ENCODE results near the gene RICTOR. TPM values are rescaled to one million over a fixed set of nuclear protein-coding genes. Genes with fewer than 3 reads are reported as not detected.
"Not testable (repeated sequence)": the region's sequence is repeated elsewhere in the genome, so short reads cannot be mapped to it uniquely, and the experiment has no call there.

The RICTOR gene
- polyA plus RNA-seq, 3 donors, result 24.3 to 25.6 (median 25.5) TPM

DNA sequence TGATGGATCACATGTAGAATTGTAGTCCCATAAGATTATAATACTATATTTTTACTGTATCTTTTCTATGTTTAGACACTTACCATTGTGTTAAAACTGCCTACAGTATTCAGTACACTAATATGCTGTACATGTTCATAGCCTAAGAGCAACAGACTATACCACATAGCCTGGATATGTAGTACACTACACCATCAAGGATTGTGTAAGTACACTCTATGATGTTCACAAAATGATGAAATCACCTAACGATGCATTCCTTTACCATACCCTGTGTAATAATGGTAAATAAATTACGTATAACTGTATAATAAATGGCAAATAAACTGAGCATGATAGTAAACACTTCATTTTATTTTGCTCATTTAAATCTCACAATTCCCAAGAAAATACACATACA is 60.3 kb downstream of the RICTOR start:
- DNase-seq (ENCODE audit: low read depth in 3 of 3, low spot score in 2 of 3), result no peak

DNA sequence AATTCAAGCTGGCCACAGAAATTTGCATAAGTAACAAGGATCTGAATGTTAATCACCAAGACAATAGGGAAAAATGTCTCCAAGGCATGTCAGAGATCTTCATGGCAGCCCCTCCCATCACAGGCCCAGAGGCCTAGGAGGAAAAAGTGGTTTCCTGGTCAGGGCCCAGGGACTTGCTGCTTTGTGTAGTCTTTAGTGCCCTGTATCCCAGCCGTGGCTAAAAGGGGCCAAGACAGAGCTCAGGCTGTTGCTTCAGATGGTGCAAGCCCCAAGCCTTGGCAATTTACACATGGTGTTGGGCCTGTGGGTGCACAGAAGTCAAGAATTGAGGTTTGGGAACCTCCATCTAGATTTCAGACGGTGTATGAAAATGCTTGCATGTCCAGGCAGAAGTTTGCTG is 63.2 kb downstream of the RICTOR start:
- not testable (repeated sequence) for DNase-seq (ENCODE audit: low read depth in 3 of 3, low spot score in 2 of 3)

GRCh38 chr5:39009981-39010380 is 64.2 kb downstream of the RICTOR start:
- no peak for DNase-seq (ENCODE audit: low read depth in 3 of 3, low spot score in 2 of 3)

DNA sequence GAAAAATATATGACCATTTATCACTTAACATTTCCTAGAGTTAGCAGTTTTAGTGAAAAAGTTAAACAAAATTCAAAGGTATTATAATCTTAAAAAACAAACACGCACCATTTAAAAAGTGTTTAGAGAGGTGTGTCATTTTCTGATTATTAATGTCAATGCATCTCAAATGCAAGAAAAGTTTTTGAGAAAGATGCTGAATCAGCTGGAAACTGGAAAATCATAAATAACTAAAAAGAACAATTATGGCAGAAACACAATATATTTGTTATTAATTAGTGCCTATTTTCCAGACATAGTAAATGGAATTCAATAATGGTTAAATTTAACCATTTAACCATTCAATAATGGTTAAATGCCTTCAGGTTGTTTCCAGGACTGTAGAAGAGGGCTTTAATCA is 64.9 kb downstream of the RICTOR start:
- no peak for DNase-seq (ENCODE audit: low read depth in 3 of 3, low spot score in 2 of 3)

DNA sequence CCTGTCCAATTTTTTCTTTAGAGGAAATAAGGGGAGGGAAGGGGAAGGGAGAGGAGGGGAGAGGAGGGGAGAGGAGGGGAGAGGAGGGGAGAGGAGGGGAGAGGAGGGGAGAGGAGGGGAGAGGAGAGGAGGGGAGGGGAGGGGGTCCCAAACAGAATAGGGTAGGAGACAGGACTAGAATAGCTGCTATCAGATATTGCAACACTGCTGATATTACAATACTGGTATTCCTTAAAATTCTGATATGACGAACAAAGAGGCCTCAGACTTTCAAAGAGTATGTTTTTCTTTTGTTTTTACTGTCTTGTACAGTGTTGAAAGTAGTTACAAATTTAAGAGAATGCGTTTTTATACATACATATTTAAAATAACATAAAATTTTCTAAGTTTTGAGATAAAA is 67.5 kb downstream of the RICTOR start:
- DNase-seq (ENCODE audit: low read depth in 3 of 3, low spot score in 2 of 3), result no peak

DNA sequence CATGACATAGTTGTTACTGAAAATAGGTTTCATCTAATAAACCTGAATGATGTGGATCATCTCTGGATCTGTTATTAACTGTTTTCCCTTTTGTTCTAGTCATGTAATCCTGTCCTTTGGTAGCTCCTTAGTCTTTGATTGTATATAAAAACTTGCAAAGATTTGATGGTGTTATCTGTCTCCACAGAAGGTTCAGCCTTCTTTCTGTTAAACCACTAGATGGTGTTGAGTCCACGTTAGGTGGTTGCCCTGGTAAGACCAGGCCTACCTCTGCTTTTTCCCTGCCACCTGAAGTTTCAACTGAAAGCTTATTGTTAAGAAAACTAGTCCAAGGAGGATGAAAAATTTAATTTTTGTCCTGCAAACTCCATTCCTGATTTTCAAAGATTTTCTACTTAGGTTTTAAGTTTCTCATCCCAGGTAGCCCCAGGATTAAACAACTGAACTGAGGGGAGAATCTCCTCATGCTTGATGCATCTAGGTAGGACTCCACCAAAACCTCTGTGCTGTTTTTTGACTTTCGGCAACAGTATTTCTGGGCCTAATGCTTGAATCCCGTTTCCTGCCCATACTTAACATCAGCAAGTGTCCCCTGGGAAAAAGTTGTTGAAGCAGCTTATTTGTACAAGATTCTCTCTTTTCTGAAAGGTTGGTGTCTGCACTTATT is 68.5 kb downstream of the RICTOR start:
- no peak for DNase-seq (ENCODE audit: low read depth in 3 of 3, low spot score in 2 of 3)

- no peak for DNase-seq (ENCODE audit: low read depth in 3 of 3, low spot score in 2 of 3)
These were observed 72.5 kb downstream of the RICTOR start for GRCh38 chr5:39001683-39002082.

GRCh38 chr5:38999037-38999436 is 75.2 kb downstream of the RICTOR start:
- no peak for DNase-seq (ENCODE audit: low read depth in 3 of 3, low spot score in 2 of 3)

DNA sequence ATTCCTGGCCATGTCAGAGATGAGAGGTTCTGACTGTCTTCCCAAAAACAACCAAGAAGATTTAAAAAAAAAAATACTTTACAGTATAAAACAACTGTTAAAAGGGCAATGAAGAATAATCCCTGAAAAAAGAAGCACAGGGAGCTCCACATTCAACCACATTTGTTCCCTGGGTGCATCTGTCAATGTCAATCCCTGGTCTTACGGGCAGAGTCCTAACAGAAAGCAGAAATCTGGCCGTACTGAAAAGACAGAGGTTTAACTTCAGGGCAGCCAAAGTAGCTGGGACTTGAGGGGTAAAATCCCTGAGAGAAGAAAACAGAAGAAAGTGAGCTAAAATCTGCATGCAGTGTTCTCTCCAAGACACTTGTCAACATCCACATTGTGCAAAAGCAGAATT is 76.6 kb downstream of the RICTOR start:
- DNase-seq (ENCODE audit: low read depth in 3 of 3, low spot score in 2 of 3), result no peak

- DNase-seq (ENCODE audit: low read depth in 3 of 3, low spot score in 2 of 3), result no peak
These were observed 78.1 kb downstream of the RICTOR start for GRCh38 chr5:38996123-38996522.

GRCh38 chr5:38994324-38994927 is 79.8 kb downstream of the RICTOR start:
- DNase-seq (ENCODE audit: low read depth in 3 of 3, low spot score in 2 of 3), result peak; percentile 13 to 21 (median 20)

DNA sequence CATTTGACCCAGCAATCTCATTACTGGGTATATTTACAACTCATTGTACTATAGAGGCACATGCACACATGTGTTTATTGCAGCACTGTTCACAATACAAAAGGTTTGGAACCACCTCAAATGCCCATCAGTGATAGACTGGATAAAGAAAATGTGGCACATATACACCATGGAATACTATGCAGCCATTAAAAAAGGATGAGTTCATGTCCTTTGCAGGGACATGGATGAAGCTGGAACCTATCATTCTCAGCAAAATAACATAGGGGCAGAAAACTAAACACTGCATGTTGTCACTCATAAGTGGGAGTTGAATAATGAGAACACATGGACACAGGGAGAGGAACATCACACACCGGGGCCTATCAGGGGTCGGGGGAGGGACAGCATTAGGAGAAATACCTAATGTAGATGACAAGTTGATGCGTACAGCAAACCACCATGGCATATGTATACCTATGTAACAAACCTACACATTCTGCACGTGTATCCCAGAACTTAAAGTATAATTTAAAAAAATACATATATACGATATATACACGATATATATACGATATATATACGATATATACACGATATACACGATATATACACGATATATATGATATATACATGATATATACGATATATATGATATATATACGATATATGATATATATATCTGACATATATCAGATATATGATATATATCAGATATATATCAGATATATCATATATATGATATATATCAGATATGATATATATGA is 84.1 kb downstream of the RICTOR start:
- DNase-seq (ENCODE audit: low read depth in 3 of 3, low spot score in 2 of 3), result not testable (repeated sequence)

DNA sequence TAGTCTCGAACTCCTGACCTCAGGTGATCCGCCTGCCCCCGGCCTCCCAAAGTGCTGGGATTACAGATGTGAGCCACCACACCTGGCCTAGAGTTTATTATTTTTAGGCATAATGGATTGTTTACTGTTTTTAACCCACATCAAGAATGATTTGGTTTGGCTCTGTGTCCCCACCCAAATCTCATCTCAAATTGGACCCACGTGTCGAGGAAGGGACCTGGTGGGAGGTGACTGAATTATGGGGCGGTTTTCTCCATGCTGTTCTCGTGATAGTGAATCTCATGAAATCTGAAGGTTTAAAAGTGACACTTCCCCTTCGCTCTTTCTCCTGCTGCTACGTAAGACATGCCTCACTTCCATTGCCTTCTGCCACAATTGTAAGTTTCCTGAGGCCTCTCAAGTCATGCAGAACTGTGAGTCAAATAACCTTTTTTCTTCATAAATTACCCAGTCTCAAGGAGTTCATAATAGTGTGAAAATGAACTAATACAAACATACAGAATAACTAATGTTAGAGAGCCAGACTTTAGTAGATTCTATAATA is 88.2 kb downstream of the RICTOR start:
- no peak for DNase-seq (ENCODE audit: low read depth in 3 of 3, low spot score in 2 of 3)

DNA sequence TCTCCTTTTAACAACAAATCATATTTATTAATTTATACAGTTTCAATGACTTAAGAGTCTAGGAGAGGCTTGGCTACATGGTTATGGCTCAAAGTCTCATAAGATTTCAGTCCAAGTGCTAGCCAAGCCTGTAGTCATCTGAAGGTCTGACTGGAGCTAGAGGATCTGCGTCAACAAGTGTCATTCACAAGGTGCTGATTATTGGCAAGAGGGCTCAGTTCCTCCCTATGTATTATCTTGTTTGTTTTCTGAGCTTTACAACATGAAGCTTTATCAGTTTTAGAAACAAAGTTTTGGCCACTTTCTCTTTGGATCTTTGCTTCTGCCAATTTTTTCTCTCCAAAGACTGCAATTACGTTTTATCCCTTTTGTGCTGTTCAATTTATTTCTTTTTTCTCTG is 94.7 kb downstream of the RICTOR start:
- DNase-seq (ENCODE audit: low read depth in 3 of 3, low spot score in 2 of 3), result no peak

GRCh38 chr5:38978036-38978435 is 96.2 kb downstream of the RICTOR start:
- no peak for DNase-seq (ENCODE audit: low read depth in 3 of 3, low spot score in 2 of 3)

- no peak for DNase-seq (ENCODE audit: low read depth in 3 of 3, low spot score in 2 of 3)
These were observed 105.5 kb downstream of the RICTOR start for GRCh38 chr5:38968665-38969064.

DNA sequence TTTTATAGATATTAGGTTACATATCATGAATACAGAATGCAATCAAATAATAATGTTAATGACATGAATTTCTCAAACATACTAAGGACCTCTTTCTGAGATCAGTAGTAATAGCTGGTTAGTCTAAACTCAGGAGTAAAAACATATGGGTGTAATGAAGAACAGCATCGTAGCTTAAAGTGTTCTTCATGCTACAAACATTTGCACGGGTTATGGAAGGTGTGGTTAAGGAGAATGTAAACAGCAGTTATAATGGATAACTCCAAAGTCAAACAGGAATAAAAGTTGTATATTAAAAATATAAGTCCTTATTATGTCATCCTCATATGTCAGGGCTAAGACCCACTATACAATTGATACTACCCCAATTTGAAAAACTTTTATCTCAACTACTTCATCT is 112.5 kb downstream of the RICTOR start:
- DNase-seq (ENCODE audit: low read depth in 3 of 3, low spot score in 2 of 3), result no peak

DNA sequence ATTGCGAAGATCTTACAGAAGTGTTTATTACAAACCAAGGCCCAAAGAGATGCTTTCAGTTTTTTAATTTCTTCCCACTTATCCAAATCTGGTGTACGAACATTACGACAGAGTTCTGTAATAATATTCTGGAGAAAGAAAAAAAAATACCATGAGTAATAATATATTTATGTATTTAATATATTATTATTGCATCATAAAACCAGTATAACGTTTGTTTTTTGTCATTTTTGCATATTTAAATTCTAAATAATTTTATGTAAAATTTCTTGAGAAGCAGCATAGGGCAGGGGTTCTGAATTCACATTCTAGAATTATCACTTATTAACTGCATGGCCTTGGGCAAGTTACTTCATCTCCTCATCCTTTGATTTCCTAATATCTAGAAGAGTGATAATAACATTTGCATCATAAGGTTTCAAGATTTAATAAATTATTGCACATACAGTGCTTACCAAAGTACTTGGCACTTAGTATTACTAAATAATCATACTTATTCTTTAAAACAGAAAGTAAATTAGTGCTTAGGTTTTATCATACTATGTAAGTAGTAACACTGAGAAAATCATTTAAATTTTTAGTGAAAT is 120.7 kb downstream of the RICTOR start:
- DNase-seq (ENCODE audit: low read depth in 3 of 3, low spot score in 2 of 3), result no peak

- no peak for DNase-seq (ENCODE audit: low read depth in 3 of 3, low spot score in 2 of 3)
These were observed 125.7 kb downstream of the RICTOR start for GRCh38 chr5:38948501-38948900.

DNA sequence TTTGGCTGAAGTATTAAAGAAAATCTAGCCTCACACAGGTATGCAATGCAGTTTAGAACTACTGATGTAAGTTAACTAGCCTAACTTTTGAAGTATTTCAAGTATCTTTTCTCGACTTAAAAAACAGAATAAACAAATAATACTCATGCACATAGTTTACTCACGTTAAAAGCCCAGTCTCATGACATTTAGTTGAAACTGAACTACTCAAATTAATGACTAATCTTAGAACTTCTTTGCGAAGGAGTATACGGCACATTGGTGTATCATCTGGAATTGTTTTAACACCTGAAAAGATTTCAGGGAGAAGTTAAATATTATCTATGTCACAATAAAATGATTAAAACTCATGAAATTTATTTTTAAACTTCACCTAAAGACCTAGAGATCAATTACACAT is 129.9 kb downstream of the RICTOR start:
- no peak for DNase-seq (ENCODE audit: low read depth in 3 of 3, low spot score in 2 of 3)

DNA sequence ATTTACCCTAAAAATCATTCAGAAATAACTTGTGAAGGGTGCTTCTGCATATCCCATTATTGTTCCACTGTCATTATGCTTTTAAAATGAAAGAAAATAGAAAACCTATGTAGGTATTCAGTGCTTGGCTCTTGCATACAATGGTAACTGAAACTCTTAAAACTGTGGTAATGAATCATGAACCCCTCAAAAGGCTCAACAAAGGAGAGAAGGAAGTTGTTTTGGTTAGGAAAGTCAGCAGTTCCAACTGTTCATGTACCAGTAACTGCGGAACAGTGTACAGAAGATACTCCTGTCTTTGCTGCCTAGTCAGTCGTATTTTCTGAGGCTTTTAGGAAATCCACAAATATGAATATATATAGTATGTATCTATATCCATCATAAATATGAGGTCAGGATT is 132.3 kb downstream of the RICTOR start:
- DNase-seq (ENCODE audit: low read depth in 3 of 3, low spot score in 2 of 3), result no peak
